BE2C (cell line): ENCODE results near the gene SLC35F3.

ENCODE experiments used
- DNase-seq: peaks from one replicate; pipeline ENCODE4 v3.0.0-alpha.2; 2020
- H3K27me3 ChIP-seq: fragments of 250-450 bp; sonication (Bioruptor Pico); 2 replicates; pipeline ENCODE4 v1.5.1; 2020; ENCODE audit warnings: mild to moderate bottlenecking
- H3K36me3 ChIP-seq: fragments of 250-450 bp; sonication (Bioruptor Pico); 2 replicates; pipeline ENCODE4 v1.5.1; 2020; ENCODE audit warnings: mild to moderate bottlenecking
- H3K4me1 ChIP-seq: fragments of 250-450 bp; sonication (Bioruptor Pico); 2 replicates; pipeline ENCODE4 v1.5.1; 2020
- H3K4me3 ChIP-seq: 2 replicates; pipeline ENCODE4 v1.5.1; 2011; ENCODE audit warnings: low read depth, low read length
- H3K9me3 ChIP-seq: fragments of 250-450 bp; sonication (Bioruptor Pico); 2 replicates; pipeline ENCODE4 v1.5.1; 2020
- TF ChIP-seq, protein P1 (sequence below): IDR thresholded peaks from 2 replicates; pipeline ENCODE4 v1.5.1; 2012; ENCODE audit warnings: mild to moderate bottlenecking, low read depth, low read length

The SLC35F3 gene

DNA sequence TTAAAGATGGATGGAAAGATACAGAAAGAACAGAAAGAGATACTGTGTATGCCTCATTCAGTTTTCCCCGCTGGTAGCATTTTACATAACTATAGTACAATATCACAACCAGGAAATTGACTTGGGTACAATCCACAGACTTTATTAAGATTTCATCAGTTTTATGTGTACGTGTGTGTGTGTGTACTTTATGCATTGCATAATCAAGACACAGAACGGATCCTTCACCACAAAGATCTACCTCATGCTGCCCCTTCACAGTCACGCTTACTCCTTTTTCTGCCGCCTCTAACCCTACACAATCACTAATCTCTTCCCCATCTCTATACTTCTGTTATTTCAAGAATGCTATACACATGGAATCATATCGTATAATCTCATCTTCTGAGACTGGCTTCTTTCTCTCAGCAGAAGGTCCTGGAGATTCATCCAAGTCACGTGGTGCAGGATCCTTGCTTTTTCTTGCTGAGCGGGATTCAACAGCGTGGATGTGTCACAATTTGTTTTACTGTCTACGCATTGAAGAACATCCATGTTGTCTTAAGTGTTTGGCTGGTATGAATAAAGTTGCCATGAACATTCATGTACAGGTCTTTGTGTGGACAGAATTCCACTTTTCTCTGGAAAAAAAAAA, 76.7 kb downstream of the SLC35F3 start:
- no peaks in the 10 kb centered on the region for H3K4me1 ChIP-seq
- no peak for DNase-seq
- H3K9me3 ChIP-seq: no peaks in the 10 kb centered on the region
- TF ChIP-seq, protein P1, sequence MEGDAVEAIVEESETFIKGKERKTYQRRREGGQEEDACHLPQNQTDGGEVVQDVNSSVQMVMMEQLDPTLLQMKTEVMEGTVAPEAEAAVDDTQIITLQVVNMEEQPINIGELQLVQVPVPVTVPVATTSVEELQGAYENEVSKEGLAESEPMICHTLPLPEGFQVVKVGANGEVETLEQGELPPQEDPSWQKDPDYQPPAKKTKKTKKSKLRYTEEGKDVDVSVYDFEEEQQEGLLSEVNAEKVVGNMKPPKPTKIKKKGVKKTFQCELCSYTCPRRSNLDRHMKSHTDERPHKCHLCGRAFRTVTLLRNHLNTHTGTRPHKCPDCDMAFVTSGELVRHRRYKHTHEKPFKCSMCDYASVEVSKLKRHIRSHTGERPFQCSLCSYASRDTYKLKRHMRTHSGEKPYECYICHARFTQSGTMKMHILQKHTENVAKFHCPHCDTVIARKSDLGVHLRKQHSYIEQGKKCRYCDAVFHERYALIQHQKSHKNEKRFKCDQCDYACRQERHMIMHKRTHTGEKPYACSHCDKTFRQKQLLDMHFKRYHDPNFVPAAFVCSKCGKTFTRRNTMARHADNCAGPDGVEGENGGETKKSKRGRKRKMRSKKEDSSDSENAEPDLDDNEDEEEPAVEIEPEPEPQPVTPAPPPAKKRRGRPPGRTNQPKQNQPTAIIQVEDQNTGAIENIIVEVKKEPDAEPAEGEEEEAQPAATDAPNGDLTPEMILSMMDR: no peak
- H3K27me3 ChIP-seq: peaks cover 3% of the 10 kb centered on the region
- no peaks in the 10 kb centered on the region for H3K36me3 ChIP-seq
- H3K4me3 ChIP-seq: no peak overlapping the region

DNA sequence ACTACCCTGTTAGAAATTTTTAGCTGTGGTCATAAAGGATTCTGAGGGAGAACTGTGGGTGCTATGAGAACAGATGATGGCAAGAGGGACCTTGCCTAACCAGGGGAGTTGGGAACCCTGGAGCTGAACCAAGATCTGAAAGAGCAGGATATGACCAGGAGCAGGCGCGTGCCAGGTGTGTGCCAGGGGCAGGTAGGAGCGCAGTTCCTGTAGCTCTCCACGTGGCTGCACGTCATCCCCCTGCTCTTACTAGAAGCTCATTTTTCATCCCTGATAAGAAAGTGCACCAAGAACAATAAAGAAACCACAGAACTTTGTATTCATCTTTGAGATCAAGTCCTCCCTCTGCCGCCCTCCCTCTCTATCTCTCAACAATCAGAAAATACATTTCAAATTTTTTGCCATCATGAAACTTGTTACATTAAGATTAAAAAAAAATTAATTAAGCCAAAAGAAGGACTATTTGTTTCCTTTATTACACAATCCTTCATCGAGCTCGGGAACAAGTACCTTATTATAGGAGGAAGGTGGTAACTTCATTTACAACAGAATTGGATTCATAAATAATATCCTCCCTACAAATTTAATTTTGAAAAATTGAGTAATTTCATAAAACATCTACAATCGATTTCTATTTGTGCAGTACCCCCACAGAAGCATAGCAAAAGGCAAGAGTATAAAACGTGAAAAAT, 78.5 kb downstream of the SLC35F3 start:
- H3K27me3 ChIP-seq: peaks cover 3% of the 10 kb centered on the region
- no peak for DNase-seq
- no peak overlapping the region for H3K4me3 ChIP-seq
- no peaks in the 10 kb centered on the region for H3K36me3 ChIP-seq
- TF ChIP-seq, protein P1: no peak
- no peaks in the 10 kb centered on the region for H3K9me3 ChIP-seq
- no peaks in the 10 kb centered on the region for H3K4me1 ChIP-seq

DNA sequence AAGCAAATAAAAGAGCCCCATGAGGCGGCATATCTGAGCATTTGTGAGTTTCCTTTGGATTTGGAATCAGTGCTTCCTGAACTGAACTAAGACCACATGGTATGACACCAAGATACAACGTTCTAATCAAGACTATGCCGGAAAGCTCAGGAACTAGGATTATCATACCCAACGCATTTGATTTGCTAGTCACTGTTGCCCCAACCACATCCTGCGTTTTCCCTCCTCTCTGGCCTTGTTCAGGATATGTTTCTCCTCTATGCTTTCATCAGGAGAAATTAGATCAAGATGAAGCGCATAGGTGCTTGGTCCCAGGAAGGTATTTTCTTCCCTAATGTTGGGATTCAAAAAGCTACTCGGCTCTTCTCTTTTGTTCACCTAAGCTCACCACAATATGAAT, 79.3 kb downstream of the SLC35F3 start:
- peaks cover 6% of the 10 kb centered on the region for H3K27me3 ChIP-seq
- TF ChIP-seq, protein P1: no peak
- no peaks in the 10 kb centered on the region for H3K36me3 ChIP-seq
- H3K4me1 ChIP-seq: no peaks in the 10 kb centered on the region
- H3K9me3 ChIP-seq: no peaks in the 10 kb centered on the region
- DNase-seq: no peak
- no peak overlapping the region for H3K4me3 ChIP-seq

DNA sequence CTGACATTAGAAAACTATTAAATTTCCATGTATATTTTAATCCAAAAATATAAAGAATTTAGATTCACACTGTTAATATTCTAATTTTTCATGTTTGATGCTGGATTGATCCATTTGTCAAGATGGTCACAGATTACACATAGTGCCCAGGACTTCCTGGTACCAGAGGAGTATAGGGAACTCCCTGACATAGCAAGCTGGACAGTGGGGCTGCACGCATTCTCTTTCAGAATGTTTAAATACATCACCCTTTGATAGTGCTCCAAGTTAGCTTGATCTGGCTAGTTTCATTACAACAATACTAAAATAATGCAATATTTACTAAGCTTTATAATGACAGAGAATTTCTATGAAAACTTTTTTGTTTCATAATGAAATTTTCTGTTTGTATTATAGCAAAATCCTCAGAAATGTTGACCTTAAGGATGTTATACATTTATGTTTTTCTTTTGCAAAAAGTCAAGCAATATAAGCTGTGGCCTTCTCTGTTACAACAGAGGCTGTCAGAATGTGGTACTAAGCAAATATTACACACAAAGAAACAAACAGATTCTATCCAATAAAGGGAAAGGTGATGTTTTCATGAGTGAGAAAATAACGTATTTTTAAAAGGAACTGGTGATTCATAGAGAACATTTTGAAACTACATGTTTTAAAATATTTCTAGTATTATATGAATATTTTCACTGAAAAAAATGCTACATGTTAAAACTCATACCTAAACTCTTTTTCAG, 84.7 kb downstream of the SLC35F3 start:
- Histone ChIP-seq H3K4me3 (no peak overlapping the region), H3K27me3 (peaks cover 8% of the 10 kb centered on the region), H3K4me1 (no peaks in the 10 kb centered on the region), H3K36me3 (no peaks in the 10 kb centered on the region), H3K9me3 (no peaks in the 10 kb centered on the region)
- TF ChIP-seq, protein P1: no peak
- DNase-seq: no peak

DNA sequence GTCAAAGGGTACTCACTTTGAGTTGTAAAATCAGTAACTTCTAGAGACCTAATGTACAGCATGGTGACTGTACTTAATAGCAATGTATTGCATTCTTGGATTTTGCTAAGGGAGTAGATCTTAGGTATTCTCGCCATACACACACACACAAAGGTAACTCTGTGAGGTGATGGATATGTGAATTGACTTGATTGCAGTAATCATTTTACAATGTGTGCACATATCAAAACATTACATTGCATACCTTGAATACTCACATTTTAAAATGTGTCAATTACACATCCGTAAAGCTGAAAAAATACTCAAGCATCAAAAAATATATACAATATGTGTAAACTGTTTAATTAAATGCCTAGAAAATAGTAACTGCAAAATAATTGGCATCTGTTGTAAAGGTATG, 86.0 kb downstream of the SLC35F3 start:
- Histone ChIP-seq H3K36me3 (no peaks in the 10 kb centered on the region), H3K9me3 (no peaks in the 10 kb centered on the region), H3K4me3 (no peak overlapping the region), H3K4me1 (no peaks in the 10 kb centered on the region), H3K27me3 (peaks cover 8% of the 10 kb centered on the region)
- no peak for DNase-seq
- TF ChIP-seq, protein P1: no peak

- H3K4me1 ChIP-seq: no peaks in the 10 kb centered on the region
- TF ChIP-seq, protein P1: no peak
- no peaks in the 10 kb centered on the region for H3K36me3 ChIP-seq
- no peaks in the 10 kb centered on the region for H3K9me3 ChIP-seq
- no peak for DNase-seq
- peaks cover 7% of the 10 kb centered on the region for H3K27me3 ChIP-seq
- H3K4me3 ChIP-seq: no peak overlapping the region
These were observed 89.2 kb downstream of the SLC35F3 start for GRCh38 chr1:233993651-233994050.
